ENCODE measurements around the gene ZNF428.
"Not testable (repeated sequence)": the region's sequence is repeated elsewhere in the genome, so short reads cannot be mapped to it uniquely, and the experiment has no call there.

The ZNF428 gene

DNA sequence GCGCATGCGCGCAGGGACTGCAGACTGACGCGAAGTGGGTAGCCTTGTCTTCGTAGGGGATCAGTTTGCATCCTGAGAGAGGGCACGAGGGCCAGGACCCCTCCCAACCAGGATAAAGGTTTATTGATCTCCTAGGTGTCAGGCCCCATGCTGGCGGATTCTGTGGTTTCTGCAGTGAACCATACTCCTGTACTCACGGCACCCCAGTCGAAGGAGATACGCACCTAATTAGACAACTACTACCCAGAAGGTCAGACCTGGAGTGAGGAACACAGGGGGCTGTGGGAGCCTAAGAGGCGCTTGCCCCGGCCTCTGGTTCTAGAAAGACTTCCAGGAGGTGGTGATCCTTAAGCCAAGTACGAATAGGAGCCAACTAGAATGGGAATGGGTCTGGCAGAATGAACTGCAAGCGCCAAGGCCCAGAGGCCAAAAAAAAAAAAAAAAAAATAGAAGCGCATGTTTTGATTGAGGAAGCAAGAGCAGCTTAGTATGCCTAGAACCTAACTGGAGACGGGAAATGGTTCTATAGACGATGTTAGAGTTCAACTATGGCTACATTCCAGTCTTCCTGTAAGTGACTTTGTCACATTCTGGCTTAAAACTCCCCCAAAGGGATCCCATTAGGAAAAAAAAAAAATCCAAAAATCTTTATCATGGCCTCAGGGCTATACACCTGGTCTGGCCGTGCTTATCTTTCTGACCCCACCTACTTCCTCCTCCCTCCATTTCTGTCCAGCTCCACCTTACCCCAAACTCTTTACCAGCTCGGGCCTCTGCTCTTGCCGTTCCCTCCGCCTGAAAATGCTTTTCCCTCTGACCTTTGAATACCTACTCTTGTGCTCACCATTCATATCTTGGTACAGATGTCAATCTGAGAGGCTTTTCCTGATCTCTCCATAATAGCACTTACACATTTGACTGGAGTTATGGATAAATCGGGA, 902 bp upstream of the ZNF428 start:
- peak; percentile 66 to 87 for DNase-seq (ENCODE audit: extremely low read depth in 1 of 2, low read depth in 1 of 2)

DNA sequence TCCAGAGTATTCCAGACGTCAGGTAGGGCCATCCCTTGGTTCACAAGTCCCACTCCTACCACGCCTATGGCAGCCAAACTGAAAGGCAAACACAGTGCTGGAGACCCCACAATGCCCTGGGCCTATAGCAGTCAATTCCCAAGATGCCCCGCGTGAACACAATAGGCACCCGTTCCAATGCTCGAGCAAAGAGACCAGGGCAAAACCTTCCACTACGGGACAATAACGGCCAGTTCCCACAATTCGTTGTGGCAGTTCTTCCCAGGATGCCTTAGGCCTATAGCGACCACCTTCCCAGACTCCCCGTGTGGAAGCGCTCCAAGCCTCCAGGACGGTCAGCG, 538 bp downstream of the ZNF428 start:
- peak in 1 of 2 donors; percentile 63 for DNase-seq (ENCODE audit: extremely low read depth in 1 of 2, low read depth in 1 of 2)

DNA sequence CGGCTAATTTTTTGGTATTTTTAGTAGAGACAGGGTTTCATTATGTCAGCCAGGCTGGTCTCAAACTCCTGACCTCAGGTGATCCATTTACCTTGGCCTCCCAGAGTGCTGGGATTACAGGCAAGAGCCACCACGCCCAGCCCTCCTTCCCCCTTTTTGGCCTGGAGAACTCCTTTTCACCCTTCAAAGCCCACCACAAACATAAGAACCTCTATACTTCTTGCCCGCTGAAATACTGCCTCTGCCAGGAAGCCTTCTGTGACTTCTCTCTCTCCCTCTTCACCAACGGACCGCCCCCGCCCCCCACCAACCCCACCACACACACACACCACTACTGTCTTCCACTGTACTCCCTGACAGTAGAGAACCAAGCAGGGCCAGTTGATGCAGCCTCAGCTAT, 2.5 kb downstream of the ZNF428 start:
- DNase-seq (ENCODE audit: extremely low read depth in 1 of 2, low read depth in 1 of 2), result no peak

DNA sequence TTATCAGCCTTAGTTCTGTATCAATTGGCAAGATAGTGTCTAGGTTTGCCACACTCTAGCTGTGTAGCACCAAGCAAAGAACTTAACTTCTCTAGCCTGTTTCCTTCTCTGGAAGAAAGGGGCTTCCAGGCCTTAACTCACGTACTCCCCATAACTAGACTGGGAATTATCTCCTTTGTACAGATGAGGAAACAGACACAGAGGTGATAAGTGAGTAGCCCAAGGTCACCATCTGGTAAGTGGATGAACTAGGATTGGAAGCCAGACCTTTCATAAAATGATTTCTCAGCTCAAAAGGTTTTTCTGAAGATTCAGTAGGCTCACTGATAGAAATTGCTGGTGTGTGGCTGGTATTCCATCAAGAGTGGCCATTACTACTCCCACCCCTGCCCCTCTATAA, 3.1 kb downstream of the ZNF428 start:
- DNase-seq (ENCODE audit: extremely low read depth in 1 of 2, low read depth in 1 of 2), result no peak

DNA sequence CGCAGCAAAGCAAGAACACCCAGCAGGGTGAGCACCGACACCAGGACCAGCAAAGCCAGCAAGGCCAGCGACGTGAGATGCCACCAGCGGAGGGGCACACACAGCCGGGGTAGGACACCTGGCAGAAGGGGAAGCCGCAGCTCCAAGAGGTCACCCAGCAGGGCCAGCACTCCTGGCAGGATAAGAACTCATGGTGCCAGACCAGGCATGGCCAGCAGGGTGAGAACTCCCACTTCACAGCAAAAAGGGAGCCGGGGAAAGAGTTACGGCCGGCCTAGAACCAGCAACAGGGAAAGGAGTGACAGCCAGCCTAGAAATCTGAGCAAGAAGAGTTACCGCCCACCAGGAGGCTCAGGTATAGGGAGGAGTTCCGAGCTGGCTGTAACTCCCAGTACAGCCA, 7.1 kb downstream of the ZNF428 start:
- no peak for DNase-seq (ENCODE audit: extremely low read depth in 1 of 2, low read depth in 1 of 2)

DNA sequence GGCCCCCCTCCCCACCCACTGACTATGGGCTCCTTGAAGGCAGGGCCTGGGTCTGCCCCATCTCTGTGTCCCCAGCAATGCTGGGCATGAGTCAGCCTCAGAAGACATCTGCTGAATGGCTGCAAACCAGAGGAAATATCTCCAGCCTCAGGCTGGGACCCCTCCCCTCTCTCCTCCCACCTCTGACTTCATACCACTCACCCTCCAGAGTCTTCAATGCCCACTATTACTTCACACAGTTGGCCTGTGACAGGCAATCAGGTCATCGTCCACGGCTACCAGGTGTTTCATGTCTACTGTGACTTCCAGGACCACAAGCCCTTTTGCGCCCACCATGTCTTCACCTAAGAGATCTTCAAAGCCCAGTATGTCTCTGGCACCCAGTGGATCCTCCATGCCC, 7.6 kb downstream of the ZNF428 start, which contains the start of gene SRRM5:
Gene SRRM5 (plus strand): TSS at position 301 of the 400 bp plus-strand sequence. CDS start 34 bp downstream, at position 335.
- DNase-seq (ENCODE audit: extremely low read depth in 1 of 2, low read depth in 1 of 2), result no peak

DNA sequence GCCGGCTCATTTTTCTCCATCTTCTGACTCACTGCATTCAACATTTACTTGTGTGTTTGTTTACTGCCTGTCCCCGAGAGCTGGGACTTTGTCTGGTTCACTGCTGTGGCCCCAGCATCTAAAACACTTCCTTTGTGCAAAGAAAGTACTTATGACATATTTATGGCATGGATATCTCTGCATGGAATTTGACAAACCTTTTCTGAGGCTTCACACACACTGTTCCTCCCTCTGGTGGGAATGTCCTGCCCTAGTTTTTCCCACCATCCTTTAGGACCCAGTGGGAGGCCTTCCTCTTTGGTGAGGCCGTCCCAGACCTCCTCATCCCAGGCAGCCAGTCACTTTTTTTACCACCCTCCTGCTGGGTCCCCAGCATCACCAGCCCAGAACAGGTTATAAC, 8.9 kb downstream of the ZNF428 start:
- no peak for DNase-seq (ENCODE audit: extremely low read depth in 1 of 2, low read depth in 1 of 2)

DNA sequence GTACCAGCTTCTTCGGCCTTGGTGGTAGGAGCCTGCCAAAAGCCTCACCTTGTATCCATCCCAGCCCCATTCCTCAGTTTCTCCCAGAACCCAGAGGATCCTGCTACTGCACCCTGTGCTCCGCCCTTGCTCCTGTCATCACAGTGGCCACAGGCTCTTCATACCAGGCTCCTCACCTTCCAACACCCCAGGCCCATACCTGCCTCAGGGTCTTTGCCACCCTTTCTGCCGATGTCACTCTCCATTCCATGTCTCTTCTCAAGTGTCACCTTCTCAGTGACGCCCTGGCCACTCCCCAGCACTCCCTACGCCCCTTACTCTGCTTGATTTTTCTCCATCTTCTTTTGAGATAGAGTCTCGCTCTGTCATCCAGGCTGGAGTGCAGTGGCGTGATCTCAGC, 9.6 kb downstream of the ZNF428 start:
- no peak for DNase-seq (ENCODE audit: extremely low read depth in 1 of 2, low read depth in 1 of 2)

DNA sequence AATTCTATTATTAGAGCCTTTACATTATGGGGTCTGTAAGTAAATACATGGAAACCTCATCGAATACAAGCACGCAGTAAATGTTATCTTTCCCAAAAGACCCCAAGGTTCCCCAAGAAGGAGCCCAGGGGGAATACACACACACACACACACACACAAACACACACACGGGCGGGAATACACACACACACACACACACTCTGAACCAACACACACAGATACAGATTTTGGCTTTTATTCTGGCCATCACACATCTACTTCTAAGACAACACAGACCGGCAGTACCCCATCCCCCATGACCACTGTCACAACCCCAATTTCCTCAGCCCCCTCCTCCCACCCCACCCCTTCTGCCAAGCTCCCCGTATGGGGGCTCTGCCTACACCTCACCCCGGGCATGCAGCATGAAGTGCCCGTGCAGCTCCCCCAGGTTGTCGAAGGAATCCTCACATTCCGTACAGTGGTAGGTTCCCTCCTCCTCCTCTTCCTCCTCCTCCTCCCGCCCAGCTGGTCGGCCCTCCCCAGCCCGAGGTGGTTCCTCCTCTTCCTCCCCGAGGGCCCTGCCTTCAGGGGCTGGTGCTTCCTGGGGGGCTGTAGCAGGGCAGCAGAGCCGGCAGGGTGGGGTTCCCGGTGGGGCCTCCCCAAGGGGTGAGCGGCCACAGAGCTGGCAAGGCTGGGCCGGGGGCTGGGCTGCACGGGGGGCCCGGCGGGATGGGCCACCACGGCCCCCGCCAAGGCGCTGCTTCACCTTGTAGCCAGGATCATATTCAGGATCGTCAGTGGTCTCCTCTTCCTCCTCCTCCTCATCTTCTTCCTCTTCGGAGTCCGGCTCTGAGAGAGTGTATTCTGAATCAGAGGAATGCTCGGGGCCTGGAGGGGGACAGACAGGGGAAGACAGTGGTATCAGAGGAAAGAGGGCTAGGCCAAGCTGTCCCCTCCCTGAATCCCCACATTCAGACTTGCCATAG, 11.9 kb downstream of the ZNF428 start:
- no peak for DNase-seq (ENCODE audit: extremely low read depth in 1 of 2, low read depth in 1 of 2)

DNA sequence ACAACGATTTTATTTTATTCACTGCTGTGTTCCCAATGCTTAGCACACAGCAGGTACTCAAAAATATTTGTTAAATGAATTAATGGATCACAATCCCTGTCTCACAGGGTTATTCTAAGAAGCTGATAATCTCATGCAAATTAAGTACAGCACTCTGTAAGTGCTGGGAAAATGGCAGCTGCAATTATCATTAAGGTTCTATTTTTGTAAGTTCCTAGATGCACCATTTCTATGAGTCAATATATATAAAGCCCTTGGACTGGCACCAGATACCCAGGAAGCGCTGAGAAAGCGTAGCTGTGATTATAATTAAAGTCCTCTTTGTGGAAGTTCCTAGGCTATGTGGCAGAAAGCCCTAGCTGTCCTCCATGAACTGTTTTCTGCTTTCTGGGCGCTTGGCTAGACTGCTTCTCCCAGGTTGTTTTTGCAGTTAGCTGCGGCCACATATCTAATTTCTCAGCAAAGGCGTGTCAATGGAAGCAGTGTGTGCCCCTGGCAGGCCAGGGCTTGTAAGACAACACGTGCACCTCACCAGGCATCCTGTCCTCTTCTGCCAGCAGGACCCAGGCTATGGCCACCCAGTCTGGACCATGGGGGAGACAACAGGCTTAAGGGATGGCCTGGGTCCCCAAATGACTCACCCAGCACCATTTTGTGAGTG, 12.7 kb downstream of the ZNF428 start:
- DNase-seq (ENCODE audit: extremely low read depth in 1 of 2, low read depth in 1 of 2), result no peak

DNA sequence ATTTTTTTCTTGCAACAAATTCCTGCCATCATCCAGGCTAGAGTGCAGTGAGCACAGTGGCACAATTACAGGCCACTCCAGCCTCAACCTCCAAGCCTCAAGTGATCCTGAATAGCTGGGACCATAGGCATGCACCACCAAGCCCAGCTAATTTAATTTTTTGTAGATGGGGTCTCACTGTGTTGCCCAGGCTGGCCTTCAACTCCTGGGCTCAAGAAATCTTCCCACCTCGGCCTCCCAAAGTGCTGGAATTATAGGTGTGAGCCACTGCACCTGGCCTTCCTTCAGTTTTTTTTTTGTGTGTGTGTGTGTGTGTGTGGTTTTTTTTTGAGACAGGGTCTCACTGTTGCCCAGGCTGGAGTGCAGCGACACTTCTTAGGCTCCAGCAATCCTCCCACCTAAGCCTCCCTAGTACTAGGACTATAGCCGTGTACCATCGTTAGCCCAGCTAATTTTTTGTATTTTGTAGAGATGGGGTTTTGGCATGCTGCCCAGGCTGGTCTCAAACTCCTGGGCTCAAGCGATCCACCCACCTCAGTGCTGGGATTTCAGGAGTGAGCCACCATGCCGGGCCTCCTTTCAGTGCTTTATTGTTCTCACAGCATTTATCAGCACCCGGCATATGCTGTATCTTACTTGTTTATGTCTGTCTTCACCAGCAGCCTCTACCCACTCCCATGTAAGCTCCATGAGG, 13.4 kb downstream of the ZNF428 start:
- no peak for DNase-seq (ENCODE audit: extremely low read depth in 1 of 2, low read depth in 1 of 2)

DNA sequence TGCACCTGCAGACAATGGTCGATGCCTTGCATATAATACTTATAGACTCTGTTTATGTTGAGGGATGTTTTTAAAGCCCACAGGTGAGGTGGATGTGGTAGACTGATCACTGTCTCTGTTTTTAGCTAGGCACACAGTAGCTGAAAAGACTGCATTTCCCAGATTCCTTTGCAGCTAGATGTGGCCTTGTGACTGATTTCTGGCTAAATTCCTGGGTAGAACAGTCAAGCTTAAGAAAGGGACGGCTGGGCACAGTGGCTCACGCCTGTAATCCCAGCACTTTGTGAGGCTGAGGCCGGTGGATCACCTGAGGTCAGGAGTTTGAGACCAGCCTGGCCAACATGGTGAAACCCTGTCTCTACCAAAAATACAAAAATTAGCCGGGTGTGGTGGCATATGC, 19.1 kb downstream of the ZNF428 start:
- not testable (repeated sequence) for DNase-seq (ENCODE audit: extremely low read depth in 1 of 2, low read depth in 1 of 2)

DNA sequence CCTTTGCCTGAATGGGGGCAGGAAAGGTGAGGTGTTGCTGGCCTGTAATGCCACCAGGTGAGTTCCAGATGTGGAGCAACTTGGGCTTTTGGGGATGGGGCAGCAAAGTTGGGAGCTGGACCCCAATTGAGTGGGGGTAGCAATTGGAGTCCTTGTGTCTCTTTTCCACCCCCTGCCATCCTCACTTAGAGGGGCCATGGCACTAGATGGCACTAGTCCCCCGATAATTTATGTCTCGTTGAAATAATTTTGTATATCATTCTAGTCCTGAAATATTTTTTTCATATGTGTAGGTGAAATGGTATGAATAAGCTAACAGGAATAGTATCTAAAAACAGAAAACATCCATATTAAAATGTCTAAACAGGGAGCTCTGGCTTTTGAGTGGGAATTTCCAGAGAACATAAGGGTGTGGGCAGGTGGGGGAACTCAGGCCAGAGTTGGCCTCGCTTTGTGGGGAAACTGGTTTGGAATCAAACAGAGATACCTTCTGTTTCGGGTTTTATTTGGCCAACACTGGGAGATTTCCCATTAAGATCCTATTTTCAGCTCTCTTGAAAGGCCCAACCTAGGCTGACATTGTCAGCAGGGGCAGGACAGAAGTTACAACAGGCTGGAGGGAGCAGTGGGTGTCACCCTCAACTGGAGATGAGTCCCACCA, 19.7 kb downstream of the ZNF428 start:
- no peak for DNase-seq (ENCODE audit: extremely low read depth in 1 of 2, low read depth in 1 of 2)

DNA sequence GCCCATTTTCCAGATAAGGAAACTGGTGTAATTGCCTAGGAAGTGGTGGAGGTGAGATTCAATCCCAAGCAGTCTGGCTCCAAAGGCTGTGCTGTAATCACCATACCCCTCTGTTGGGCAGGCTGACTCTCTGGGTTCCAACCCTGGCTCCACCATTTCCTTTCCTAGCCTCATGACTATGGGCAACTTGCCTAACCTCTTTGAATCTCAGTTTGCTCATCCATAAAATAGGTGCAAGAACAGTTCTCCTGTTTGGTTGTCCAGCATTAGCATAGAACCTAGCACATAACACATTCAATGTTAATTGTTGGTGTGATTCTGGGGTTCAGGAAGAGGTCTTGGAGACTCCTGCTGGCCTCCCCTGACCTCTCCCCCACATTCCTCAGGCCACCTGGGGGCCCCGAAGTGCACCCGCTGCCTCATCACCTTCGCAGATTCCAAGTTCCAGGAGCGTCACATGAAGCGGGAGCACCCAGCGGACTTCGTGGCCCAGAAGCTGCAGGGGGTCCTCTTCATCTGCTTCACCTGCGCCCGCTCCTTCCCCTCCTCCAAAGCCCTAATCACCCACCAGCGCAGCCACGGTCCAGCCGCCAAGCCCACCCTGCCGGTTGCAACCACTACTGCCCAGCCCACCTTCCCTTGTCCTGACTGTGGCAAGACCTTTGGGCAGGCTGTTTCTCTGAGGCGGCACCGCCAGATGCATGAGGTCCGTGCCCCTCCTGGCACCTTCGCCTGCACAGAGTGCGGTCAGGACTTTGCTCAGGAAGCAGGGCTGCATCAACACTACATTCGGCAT, 20.8 kb downstream of the ZNF428 start:
- no peak for DNase-seq (ENCODE audit: extremely low read depth in 1 of 2, low read depth in 1 of 2)

DNA sequence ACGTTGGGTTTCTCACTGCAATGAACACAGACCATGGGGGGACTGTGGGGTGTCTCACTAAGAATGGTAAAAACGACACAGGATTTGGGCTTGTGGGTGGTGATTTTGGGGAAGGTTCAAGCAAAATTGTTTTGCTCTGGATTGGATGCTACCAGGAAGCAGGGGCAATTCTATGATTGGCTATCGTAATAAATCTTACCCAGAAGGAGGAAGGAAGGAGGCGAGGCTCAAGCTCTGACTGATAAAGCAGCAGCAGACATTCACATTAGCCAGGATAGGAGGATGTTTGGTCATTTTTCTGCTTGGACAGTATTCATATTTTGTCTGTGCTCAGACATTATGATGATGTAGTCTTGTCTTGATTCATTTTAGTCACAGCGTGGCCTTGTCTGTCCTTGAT, 21.6 kb downstream of the ZNF428 start:
- DNase-seq (ENCODE audit: extremely low read depth in 1 of 2, low read depth in 1 of 2), result no peak

DNA sequence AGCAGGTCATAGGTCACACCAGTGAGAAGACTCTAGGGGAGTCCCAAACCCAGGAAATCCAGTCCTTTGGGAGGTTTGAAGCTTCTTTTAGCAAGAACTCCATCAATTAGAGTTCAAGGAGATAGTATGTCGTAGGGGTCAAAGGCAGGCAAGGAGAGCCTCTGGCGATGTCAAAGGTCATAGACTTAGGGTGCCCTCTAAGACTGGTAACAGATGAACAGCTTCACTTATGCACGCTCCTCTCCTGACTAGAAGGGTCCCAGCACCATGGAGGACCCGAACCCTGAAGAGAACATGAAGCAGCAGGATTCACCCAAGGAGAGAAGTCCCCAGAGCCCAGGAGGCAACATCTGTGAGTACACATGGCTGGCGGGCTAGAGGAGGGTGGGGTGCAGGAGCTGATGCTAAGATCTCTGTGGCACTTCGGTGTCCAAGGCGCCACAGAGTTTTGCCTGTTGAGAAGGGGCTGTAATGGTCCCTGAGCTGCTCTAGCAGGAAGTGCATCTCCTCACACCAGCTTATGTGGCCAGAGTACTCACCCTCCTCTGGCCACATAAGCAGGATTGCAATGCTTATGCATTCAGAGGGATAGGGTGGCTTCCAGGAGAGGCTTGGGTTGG, 22.5 kb downstream of the ZNF428 start:
- no peak for DNase-seq (ENCODE audit: extremely low read depth in 1 of 2, low read depth in 1 of 2)

DNA sequence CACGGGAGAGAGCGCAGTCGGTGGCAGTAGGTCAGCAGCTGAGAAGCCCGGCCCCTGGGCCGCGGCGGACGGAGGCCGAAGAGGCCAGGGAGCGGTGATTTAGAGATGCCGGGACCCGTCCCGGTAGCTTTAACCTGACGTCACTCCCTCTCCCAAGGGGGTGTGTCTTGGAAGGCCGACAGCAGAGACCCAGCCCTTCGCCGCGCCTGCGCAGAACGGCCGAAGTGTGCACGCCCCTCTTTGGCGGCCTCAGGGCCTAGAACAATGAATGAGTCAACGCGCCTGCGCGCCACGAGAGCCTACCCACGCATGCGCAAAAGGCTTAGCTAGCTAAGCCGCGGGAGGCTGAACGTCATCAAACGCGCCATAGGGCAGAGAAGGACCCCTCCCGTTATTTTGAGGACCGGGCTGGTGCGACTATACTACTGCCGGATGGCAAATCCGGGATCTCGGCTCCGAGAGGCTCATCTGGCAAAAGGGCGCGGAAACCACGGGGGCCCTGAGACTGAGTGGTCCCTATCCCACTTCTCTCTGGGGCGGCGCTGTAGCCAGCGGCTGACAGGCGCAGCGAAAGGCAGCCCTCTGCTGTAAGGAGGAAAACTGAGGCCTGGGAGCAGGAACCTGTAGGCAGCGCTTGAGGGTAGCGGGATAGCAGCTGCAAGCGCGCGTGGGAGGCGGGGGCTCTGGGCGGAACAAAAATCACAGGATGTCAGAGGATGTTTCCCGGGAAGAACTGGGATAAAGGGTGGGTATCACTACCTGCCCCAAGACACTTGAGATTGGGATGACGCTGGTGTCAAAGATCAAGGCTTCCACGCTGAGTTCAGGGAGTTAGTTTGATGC, 23.2 kb downstream of the ZNF428 start, which contains the start of the genes IRGQ and ZNF576:
Gene IRGQ (minus strand): TSS at position 136 of the 843 bp plus-strand sequence. CDS start 796 bp downstream, outside the sequence.
Gene ZNF576 (plus strand): TSS at position 597 of the 843 bp plus-strand sequence. CDS start 514 bp downstream, outside the sequence.
- peak; percentile 99 to 100 for DNase-seq (ENCODE audit: extremely low read depth in 1 of 2, low read depth in 1 of 2)

DNA sequence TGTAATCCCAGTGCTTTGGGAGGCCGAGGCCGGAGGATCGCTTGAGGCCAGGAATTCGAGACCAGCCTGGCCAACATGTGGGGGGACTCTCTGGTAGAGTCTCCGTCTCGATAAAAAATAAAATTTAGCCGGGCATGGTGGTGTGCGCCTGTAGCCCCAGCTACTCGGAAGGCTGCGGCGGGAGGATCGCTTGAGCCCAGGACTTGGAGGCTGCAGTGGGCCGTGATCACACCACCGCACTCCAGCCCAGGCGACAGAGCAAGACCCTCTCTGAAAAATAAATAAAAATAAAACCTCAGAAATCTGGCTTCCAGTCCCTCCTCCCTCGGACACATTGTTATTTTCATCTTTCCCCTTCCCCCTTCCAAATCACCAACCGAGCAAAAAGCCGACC, 23.8 kb downstream of the ZNF428 start:
- no peak for DNase-seq (ENCODE audit: extremely low read depth in 1 of 2, low read depth in 1 of 2)

All from stimulated activated CD8-positive, alpha-beta memory T cell treated with anti-CD3 and anti-CD28 coated beads, Interleukin-7, amount 100 ng/mL, for 48 hours (primary cell).